ENCODE data around the gene SCFD2. TPM values are rescaled to one million over a fixed set of nuclear protein-coding genes. Genes with fewer than 3 reads are reported as not detected.

Gene SCFD2
- polyA plus RNA-seq, 1 of the 3 experiments (the other 2 are of a cell fraction): 14.1 TPM

DNA sequence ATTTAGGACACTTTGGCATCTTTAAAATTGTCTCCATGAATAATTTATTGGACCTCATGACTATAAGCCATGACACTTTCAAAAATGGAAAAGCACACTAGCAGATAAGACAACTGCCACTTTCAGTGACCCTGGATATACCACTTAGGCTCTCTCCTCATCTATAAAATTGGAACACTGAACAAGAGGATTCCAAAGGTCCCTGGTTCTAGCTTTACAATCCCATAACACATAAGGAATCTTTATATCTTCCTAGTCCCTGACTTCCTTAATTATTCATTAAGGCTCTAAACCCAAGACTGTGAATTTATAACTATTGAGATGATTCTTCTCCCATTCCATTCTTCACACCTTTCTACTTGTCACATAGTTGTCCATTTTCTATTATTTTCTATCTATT lies 190.2 kb downstream of the SCFD2 start:
- no peaks in the 10 kb centered on the region for H4K20me1 ChIP-seq (ENCODE audit: insufficient read depth)
- TF ChIP-seq GATA2 (CRISPR knock-in tag; IDR thresholded peaks at IDR 0.05) (no peak), RAD21 (IDR thresholded peaks at IDR 0.05; ENCODE audit: low read length) (no peak), EZH2phosphoT487 (IDR thresholded peaks at IDR 0.05; ENCODE audit: borderline replicate concordance, low read depth) (no peak), SMC3 (IDR thresholded peaks at IDR 0.05; ENCODE audit: low read depth, low read length) (no peak), TCF12 (IDR thresholded peaks at IDR 0.05) (no peak), NRF1 (IDR thresholded peaks at IDR 0.05; ENCODE audit: low read depth, low read length) (no peak), JUND (IDR thresholded peaks at IDR 0.05) (no peak), CHD2 (IDR thresholded peaks at IDR 0.05; ENCODE audit: low read length, partially characterized antibody) (no peak), GABPA (IDR thresholded peaks at IDR 0.05; ENCODE audit: low read depth) (no peak)
- TF ChIP-seq, protein P1, sequence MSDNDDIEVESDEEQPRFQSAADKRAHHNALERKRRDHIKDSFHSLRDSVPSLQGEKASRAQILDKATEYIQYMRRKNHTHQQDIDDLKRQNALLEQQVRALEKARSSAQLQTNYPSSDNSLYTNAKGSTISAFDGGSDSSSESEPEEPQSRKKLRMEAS (IDR thresholded peaks at IDR 0.05; ENCODE audit: low read depth): no peak
- no peak overlapping the region for H3K9ac ChIP-seq
- no peaks in the 10 kb centered on the region for H3K79me2 ChIP-seq (ENCODE audit: insufficient read depth)
- H3F3A ChIP-seq (replicated peaks; ENCODE audit: insufficient read depth): peaks cover 3% of the 10 kb centered on the region
- H3K4me1 ChIP-seq (ENCODE audit: control insufficient read depth in 1 of 2, insufficient read depth in 2 of 2, low read depth in 1 of 2, low read length in 1 of 2): no peaks in the 10 kb centered on the region
- H2AFZ ChIP-seq (ENCODE audit: low read depth): no peak overlapping the region
- ChIA-PET CTCF (interaction anchor here (1.3 kb wide), 1 partner anchor 9 kb away, joined by 3 read pairs; no protein-coding TSS in a partner anchor), POLR2A (no interaction called here)
- no peak overlapping the region for H3K4me2 ChIP-seq
- H3K36me3 ChIP-seq (replicated peaks in 1 of 2; ENCODE audit: control insufficient read depth in 1 of 2, insufficient read depth in 2 of 2, low read length in 1 of 2): peaks cover 0 to 12% of the 10 kb centered on the region in 2 experiments
- no peaks in the 10 kb centered on the region for H3K9me2 ChIP-seq
- peaks cover 3% of the 10 kb centered on the region for H3K9me3 ChIP-seq
- no peak overlapping the region for H3K27ac ChIP-seq (ENCODE audit: low read depth in 2 of 2, low read length in 1 of 2)
- no peaks in the 10 kb centered on the region for H3K27me3 ChIP-seq (ENCODE audit: insufficient read depth)
- no peak for DNase-seq
- no peak overlapping the region for H3K4me3 ChIP-seq (ENCODE audit: low read depth in 2 of 2, low read length in 1 of 2)

DNA sequence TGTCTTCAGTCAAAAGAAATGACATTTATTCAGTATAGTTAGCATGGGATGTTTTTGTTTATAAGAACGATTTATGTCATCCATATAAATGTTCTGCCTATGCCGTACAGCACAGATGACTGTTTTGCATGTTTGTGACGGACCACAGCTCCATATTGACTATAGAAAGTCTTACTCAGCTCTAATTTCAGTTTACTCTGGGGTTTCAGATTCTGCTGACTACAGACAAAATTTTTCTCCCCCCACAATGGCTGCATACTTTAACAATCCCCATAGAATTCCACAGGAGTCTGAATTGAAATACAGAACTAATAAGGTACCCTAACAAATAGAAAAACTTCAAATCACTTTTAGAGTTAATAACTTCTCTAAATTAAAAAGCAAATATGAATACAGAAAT lies 191.0 kb downstream of the SCFD2 start:
- DNase-seq: no peak
- no peaks in the 10 kb centered on the region for H4K20me1 ChIP-seq (ENCODE audit: insufficient read depth)
- ChIA-PET POLR2A (no interaction called here), CTCF (no interaction called here)
- H3K9ac ChIP-seq: no peak overlapping the region
- H3K79me2 ChIP-seq (ENCODE audit: insufficient read depth): no peaks in the 10 kb centered on the region
- WGBS (ENCODE audit: low lambda C conversion rate): 97% methylated on average over 3 of the region's 3 CpGs
- peaks cover 0 to 12% of the 10 kb centered on the region in 2 experiments for H3K36me3 ChIP-seq (replicated peaks in 1 of 2; ENCODE audit: control insufficient read depth in 1 of 2, insufficient read depth in 2 of 2, low read length in 1 of 2)
- TF ChIP-seq TAF1 (IDR thresholded peaks at IDR 0.05; ENCODE audit: borderline replicate concordance, low read depth, low read length): no peak
- TF ChIP-seq RAD21 (IDR thresholded peaks at IDR 0.05; ENCODE audit: low read length): no peak
- TF ChIP-seq MXI1 (IDR thresholded peaks at IDR 0.05; ENCODE audit: low read depth, low read length): no peak
- no peak for TF ChIP-seq RFX5 (IDR thresholded peaks at IDR 0.05; ENCODE audit: low read length)
- no peak for TF ChIP-seq NFIC (IDR thresholded peaks at IDR 0.05; ENCODE audit: borderline replicate concordance)
- TF ChIP-seq RXRA (IDR thresholded peaks at IDR 0.05; ENCODE audit: borderline replicate concordance, low read depth): no peak
- no peak for TF ChIP-seq FOSL2 (IDR thresholded peaks at IDR 0.05; ENCODE audit: borderline replicate concordance, low read depth)
- TF ChIP-seq YY1 (IDR thresholded peaks at IDR 0.05; ENCODE audit: low read depth): no peak
- no peak for TF ChIP-seq ELF1 (IDR thresholded peaks at IDR 0.05)
- no peak for TF ChIP-seq GABPA (IDR thresholded peaks at IDR 0.05; ENCODE audit: low read depth)
- no peak for TF ChIP-seq JUND (IDR thresholded peaks at IDR 0.05)
- TF ChIP-seq, protein P1 (IDR thresholded peaks at IDR 0.05; ENCODE audit: low read depth): no peak
- no peak overlapping the region for H3K4me3 ChIP-seq (ENCODE audit: low read depth in 2 of 2, low read length in 1 of 2)
- peaks cover 3% of the 10 kb centered on the region for H3F3A ChIP-seq (replicated peaks; ENCODE audit: insufficient read depth)
- no peak overlapping the region for H3K4me2 ChIP-seq
- no peaks in the 10 kb centered on the region for H3K27me3 ChIP-seq (ENCODE audit: insufficient read depth)
- H3K4me1 ChIP-seq (ENCODE audit: control insufficient read depth in 1 of 2, insufficient read depth in 2 of 2, low read depth in 1 of 2, low read length in 1 of 2): no peaks in the 10 kb centered on the region
- no peak overlapping the region for H3K27ac ChIP-seq (ENCODE audit: low read depth in 2 of 2, low read length in 1 of 2)
- no peak overlapping the region for H2AFZ ChIP-seq (ENCODE audit: low read depth)
- no peaks in the 10 kb centered on the region for H3K9me2 ChIP-seq
- H3K9me3 ChIP-seq: peaks cover 3% of the 10 kb centered on the region
